ENCODE data around the gene OSBPL5.

GRCh38 chr11:3155216-3155615, 9.9 kb downstream of the OSBPL5 start:
- TF ChIP-seq CTCF (IDR thresholded peaks at IDR 0.05), result no peak
- no peak for TF ChIP-seq POLR2A (IDR thresholded peaks at IDR 0.05)

Data from uterus (tissue), 2 donors.